CD4-positive, alpha-beta T cell treated with Interleukin-1 beta for 1 hour (primary cell): ENCODE data around the gene CKLF.
"Not testable (repeated sequence)": the region's sequence is repeated elsewhere in the genome, so short reads cannot be mapped to it uniquely, and the experiment has no call there.

Experiments used
- DNase-seq, 2 donors: peaks; one replicate each; pipeline ENCODE4 v3.0.0-alpha.2; 2020 to 2022

CKLF gene

DNA sequence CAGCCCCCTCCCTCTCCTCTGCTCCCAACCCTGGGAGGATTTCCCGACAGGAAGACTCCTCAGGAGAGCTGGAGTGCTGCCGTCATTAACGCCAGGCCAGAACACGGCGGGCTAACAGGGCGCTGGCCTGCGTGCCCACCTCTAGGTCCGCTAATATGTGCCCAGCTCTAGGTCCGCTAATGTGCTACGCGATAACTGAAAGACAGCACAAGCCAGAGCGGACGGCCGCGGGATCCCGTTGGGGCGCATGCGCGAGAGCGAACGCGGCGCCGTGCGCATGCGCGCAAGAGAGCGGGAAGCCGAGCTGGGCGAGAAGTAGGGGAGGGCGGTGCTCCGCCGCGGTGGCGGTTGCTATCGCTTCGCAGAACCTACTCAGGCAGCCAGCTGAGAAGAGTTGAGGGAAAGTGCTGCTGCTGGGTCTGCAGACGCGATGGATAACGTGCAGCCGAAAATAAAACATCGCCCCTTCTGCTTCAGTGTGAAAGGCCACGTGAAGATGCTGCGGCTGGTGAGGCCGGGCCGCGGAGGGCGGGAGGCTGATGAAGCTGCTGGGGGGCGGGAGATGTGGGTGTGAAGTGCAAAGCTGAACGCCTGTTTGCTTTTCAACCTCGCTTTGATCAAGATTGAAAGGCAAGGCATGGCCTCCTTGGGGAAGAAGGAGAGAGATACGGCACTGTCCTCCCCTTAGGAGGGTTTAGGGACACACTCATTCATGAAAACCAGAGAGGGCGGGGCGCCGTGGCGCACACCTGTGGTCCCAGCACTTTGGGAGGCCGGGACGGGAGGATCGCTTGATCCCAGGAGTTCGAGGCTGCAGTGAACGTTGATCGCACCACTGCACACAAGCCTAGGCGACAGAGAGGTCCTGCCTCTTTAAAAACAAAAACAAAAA is at the start of gene CKLF:
CKLF (plus strand) TSS at position 291 of the 892 bp plus-strand sequence; CDS start at position 431, 140 bp downstream.
- DNase-seq, result peak; percentile 94

DNA sequence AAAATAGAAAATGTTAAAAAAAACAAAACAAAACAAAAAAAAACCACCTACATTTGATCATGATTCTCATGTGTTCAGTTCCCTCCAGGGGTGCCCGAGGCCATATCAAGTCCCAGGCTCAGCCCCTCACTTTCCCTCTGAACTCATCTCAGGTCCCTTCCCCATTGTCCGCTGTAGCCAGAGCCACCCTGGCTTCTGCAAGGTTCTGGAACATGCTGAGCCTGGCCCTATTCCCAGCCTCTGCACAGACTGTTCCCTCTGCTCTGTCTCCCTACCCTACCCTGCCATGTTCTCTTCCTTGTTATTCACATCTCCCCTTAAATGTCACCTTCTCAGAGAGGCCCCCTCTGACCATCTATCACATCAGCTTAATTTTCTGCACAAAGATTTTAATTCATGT is 49.3 kb upstream of the CKLF start:
- DNase-seq, result no peak

DNA sequence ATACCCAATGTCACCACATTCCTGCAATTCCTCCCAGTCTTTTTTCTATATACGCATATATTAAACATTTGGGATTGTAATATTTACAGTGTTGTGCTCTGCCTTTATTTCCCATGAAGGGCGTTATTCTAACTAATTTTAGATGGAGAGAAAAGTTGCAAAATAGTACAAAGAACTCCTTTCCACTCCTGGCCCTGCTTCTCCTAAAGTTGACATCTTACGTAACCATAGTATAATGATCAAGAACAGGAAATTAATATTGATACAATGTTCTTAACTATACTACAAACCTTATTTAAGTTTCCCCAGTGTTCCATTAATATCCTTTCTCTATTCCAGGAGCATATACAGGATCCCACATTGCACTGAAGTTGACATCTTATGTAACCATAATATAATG is 48.8 kb upstream of the CKLF start:
- no peak for DNase-seq

DNA sequence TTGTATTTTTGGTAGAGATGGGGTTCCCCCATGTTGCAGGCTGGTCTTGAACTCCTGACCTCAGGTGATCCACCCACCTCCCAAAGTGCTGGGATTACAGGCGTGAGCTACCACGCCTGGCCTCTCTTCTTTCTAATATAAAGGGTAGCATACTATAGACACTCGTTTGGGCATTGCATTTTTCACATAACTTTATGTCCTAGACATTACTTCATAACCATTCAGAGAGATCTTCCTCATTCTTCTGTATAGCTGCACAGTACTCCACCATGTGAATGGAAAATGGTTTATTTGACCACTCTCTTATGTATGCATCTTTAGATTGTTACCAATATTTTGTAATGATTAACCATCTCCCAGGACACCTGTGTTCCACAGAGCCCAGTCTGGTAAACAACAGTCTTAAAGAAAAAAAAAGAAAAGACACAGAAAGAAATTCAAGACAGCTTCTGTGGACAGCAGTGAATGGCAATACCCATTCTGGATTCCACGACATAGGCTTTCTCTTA is 44.6 kb upstream of the CKLF start:
- no peak for DNase-seq

DNA sequence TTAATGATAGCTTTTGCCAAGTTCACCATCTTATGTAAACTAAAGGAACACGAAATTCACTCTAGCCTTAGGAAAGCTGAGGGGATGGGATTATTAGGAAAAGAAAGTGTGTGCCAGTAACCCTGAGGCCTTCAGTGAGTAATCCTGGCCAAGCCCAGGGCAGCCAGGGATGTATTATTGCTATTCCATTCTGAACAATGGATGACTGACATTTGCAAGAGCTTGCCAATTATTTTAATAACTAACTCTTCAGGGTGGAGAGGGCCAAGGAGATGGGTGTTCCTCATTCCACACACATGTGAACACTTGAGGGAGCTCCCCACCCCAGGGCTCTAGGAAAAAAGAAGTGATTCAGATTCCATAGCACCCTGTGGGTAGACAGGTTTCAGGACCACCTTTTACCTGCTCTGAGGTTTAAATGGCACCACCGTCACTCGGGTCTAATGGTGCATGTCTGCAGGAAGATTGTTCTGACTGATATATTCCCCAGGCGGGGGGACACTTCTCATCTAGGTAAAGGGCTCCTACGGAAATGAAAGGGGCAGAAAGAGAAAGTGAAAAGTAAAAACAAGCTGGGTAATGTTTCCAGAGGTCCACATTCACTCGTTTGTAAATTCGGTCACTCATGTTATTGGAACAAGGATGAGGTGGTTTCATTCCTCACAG is 44.0 kb upstream of the CKLF start:
- DNase-seq, result no peak

GRCh38 chr16:66508914-66509496 is 43.4 kb upstream of the CKLF start:
- DNase-seq, result no peak

DNA sequence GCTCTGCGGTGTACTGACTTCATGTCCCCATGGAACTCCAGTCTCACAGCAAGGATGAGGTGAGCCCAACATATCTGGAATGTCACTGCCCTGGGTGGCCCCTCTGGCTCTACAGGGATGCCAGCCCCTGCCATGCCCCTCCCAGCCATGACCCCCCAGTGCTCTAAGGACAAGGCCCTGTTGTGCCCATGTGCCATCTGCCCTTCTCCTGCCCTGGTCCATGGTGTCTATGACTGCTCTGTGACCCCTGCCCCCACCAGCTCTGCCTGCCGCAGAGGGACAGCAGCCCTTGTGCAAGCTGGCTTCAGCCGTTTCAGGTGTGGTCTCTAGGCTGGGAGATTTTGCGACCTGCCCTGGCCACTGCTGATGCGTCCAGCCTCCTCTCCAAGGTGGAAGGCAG is 42.8 kb upstream of the CKLF start:
- no peak for DNase-seq

DNA sequence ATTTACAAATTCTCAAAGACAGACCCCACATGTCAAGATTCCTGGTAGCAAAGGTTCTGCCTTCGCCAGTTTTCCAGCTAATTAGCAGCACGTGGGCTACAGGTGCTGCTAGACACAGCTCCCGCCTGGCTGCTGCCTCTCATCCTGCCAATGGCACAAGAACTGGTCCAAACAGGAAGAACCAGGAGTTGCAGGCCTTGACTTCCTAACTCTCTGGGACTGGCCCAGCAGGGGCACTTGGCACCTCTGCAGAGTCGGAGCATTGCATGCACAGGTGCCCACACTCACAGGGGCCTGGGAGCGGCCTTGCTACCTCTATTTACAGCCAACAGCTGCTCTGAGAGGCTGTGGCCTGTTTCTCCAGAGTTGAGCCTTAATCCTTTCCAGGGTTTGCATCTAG is 42.1 kb upstream of the CKLF start:
- DNase-seq, result no peak

DNA sequence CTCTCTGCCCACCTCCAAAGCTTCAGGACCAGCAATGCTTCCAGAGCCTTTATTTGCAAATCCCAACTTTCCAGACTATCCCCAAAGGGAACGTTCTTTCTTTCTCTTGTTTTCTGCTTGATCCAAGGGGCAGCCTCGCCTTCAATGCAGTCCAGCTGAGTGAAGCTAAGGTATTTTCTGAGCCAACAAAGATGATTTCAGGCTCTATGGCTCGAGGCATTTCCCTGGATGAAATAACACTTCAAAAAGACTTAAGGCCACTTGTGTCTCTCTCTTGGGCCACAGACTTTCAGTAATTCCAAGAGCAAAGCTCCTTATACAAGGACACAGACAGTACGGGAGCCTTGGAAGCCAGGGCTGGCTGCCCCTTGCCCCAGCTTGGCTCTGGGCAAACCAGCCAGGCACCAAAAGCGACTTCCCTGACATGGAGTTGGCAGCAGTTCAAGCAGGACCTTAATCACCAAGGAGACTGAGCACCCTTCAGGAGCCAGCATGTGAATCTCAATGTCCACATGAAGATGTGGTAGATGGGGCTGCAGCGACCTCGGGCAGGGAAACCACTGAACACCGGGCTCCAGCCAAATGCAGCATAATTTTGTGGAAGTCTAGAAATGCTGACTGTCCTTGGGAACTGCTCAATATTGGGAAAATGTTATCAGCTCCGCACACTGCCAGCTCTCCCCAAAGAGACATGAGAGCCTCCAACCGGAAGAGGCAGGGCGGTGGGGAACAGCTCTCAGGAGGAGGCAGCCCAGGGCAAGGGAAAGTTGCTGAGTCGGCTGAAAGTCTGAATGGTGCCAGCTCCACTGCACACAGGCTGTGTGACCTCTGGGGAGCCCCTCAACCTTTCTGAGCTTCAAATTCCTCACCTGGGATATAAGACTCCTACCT is 41.4 kb upstream of the CKLF start:
- no peak for DNase-seq

DNA sequence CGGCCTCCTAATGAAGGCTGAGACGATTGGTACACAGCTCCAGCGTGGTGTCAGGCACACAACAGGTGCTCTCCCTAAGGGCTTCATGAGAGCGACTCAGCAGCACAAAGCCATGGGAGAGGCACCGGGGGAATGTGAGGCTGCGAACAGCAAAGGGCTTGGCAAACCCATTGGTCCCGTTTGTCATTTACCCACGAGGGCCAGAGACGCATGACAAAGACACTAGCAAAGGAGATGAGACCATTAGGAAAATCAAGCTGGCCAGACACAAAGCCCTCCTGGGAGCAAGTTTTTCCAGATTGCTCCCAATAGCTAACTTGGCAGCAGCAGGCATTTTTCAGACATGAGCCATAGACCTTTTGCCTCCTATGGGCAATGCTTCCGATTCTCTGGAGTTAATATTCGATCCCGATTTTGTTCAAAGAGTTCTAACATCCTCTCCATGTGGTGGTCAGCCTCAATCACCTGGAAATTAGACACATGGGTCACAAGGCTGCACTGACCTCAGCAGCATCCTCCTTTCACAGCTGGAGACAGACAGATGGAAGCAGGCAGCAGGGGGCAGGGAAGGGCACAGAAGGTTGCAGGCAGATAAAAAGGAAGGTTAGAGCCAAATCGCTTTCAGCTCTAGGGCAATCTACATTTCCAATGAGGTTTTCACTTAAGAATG is 40.6 kb upstream of the CKLF start:
- peak; percentile 14 to 16 for DNase-seq

DNA sequence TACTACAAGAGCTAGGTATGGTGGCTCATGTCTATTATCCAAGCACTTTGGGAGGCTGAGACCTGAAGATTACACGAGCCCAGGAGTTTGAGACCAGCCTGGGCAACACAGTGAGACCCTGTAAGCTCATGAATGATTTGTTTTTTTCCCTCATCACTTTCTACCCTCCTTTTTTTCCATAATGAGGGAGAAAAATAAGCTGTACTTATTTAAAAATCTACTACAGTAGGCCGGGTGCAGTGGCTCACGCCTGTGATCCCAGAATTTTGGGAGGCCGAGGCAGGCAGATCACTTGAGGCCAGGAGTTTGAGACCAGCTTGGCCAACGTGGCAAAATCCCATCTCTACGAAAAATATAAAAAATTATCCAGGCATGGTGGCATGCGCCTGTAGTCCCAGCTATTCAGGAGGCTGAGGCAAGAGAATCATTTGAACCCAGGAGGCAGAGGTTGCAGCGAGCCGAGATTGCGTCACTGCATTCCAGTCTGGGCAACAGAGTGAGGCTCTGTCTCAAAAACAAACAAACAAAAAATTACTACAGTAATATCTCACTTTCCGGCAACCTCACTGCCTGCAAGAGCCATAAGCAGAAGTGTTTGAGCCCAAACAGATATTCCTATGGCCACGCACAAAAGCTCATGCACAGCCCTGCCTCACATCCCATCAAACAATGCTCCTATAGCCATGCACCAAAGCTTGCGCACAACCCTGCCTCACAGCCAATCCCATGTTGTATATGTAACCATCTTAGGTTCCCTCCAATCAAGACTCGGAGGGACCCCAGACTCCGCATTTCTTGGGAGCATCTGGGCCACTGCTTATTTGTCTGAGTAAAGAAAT is 39.9 kb upstream of the CKLF start:
- no peak for DNase-seq

DNA sequence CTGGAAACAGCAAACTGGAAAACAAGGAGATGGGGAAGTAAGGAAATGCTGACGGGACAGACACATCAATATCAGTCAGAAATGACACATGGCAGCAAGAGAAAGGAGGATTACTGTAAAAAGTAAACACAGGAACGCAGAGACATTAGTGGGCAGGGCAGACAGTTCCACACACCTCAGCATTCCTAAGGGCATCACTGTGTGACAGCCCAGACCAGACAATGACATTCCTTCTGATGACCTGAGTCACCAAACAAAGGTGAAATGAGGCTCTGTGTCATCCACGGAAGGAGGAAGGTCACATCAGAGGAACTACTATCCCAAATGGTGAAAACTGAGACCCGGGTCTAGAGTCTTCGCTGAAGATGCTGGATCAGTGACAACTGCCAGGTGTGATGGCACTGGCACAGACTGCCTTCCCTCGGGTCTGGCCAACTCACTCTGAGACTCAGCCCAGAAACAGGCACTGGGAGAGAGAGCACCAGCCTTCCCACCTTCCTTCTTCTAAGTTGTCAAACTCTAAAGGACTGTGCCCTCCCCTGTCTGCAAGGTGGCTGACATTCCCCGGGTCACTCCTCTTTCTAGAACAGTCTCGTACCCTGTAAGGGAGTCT is 39.2 kb upstream of the CKLF start:
- DNase-seq, result no peak

DNA sequence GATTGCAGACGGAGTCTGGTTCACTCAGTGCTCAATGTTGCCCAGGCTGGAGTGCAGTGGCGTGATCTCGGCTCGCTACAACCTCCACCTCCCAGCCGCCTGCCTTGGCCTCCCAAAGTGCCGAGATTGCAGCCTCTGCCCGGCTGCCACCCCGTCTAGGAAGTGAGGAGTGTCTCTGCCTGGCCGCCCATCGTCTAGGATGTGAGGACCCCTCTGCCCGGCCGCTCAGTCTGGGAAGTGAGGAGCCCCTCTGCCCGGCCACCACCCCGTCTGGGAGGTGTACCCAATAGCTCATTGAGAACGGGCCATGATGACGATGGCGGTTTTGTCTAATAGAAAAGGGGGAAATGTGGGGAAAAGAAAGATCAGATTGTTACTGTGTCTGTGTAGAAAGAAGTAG is 38.0 kb upstream of the CKLF start:
- not testable (repeated sequence) for DNase-seq

DNA sequence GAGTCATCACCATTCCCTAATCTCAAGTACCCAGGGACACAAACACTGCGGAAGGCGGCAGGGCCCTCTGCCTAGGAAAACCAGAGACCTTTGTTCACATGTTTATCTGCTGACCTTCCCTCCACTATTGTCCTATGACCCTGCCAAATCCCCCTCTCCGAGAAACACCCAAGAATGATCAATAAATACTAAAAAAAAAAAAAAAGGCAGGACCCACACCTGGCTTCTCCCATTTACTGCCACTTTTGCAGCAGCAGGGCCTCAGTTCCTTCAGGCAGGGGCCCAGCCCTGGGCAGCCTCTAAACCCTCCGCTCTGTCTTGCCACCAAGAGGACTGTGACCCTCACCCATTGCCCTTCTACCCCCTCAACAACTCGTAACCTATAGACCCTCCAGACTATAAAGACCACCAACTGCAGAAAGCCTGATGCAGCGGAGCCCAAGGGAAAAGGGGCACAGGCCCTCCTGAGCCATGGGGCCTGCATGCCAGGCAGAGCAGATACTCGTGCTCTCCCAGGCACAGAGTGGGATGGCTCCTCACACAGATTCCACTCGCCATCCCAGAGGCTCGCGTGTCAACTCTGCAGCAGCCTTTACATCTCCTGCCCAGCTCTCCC is 37.3 kb upstream of the CKLF start:
- not testable (repeated sequence) for DNase-seq

- peak; percentile 24 to 53 for DNase-seq
Measured at GRCh38 chr16:66515596-66516508, 36.5 kb upstream of the CKLF start.

GRCh38 chr16:66516509-66516807 is 35.9 kb upstream of the CKLF start:
- DNase-seq, result no peak

DNA sequence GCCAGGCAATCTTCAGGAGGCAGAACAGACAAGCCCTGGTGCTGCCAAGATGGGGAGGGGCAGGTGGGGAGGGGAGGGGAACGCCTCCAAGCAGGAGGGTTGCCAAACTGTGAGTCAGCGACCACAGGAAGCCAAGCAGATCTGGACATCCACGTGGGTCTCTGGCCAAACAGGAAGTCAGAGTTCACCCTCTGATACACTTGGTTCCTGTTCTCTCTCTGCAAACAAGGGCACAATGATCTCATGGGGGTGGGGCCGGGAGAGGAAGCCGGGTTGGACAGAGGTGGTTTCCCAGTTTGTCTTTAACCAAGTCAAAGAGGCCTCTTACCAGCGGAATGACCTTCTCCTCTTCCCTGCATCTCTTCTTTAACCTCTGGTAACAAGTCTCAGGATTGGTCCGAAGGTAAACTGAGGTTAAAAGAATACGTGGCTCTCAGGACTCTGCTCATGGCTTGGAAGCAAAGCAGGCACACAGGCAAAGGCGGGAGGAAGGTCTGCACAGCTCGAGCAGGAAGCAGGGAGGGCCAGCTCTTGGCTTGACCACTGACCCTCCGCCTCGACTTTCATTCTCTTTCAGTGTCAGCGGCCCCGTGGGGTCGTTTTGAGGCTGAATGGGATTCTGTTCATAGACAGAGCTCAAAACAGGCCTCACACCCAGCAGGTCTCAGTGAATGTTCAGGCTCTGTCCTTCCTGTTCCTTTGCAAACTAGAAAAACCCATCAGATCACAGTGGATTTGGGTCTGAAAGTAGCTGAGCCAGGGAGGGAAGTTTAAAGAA is 35.4 kb upstream of the CKLF start:
- DNase-seq, result peak; percentile 84 to 94

DNA sequence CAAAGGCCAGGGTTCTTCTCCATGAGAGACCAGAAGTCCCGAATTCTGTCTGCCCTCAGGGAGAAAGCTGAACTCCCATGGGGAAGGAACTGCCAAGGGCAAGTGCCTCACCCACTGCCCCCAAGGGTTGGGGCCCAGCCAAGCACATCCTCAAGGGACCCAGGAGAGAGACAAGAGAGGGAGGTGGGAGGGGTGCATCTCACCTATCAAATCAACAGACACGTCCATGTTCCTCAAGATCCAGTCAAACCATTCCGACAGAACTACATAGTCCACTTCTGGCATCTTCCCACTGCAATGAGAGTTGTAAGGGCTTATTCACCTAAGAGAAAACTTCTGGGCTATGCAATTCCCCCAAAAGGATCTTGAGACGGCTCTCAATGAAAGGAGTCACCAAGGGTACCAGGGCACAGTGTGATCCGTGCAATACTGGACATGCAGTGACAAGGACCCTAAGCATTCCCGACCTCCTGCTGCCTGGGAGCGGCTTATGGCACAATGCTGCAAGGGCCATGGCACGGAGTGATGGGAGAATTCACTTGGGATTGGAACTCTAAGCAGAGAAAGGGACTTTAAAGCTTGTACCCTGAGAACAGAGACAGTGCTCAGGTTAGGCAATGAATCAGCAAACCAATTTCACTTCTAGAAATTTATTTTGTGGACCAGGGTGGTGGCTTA is 34.7 kb upstream of the CKLF start:
- no peak for DNase-seq
